Adipocyte (in vitro differentiated cells): Measurements from ENCODE around the gene FUCA2.
"Not testable (repeated sequence)": the region's sequence is repeated elsewhere in the genome, so short reads cannot be mapped to it uniquely, and the experiment has no call there.

ENCODE experiments used
- DNase-seq: peaks from one replicate; pipeline ENCODE4 v3.0.0-alpha.2; 2015; ENCODE audit warnings: low read depth
- H3K27me3 ChIP-seq: replicated peaks from 2 replicates; pipeline ENCODE4 v1.7.0; 2013; ENCODE audit warnings: mild to moderate bottlenecking, low read length, moderate library complexity; ENCODE audit not compliant: control insufficient read depth, insufficient read depth
- H3K36me3 ChIP-seq: 2 replicates; pipeline ENCODE4 v1.7.0; 2013; ENCODE audit warnings: low read length, mild to moderate bottlenecking, moderate library complexity; ENCODE audit not compliant: control insufficient read depth, insufficient read depth, severe bottlenecking
- H3K4me1 ChIP-seq: 2 replicates; pipeline ENCODE4 v1.7.0; 2013; ENCODE audit warnings: mild to moderate bottlenecking, low read length, moderate library complexity; ENCODE audit not compliant: control insufficient read depth, insufficient read depth
- H3K4me3 ChIP-seq: 2 replicates; pipeline ENCODE4 v1.7.0; 2013; ENCODE audit warnings: mild to moderate bottlenecking, low read length, moderate library complexity
- H3K9ac ChIP-seq: 2 replicates; pipeline ENCODE4 v1.7.0; 2013; ENCODE audit warnings: mild to moderate bottlenecking, low read length, moderate library complexity
- H3K9me3 ChIP-seq: 2 replicates; pipeline ENCODE4 v1.7.0; 2013; ENCODE audit warnings: mild to moderate bottlenecking, low read length, moderate library complexity; ENCODE audit not compliant: control insufficient read depth

Gene FUCA2

GRCh38 chr6:143496974-143497373 is 14.5 kb downstream of the FUCA2 start:
- DNase-seq, result no peak
- H3K36me3 ChIP-seq, result peaks cover 75% of the 10 kb centered on the region
- no peaks in the 10 kb centered on the region for H3K9me3 ChIP-seq
- H3K9ac ChIP-seq, result no peak overlapping the region
- H3K27me3 ChIP-seq, result no peaks in the 10 kb centered on the region
- no peak overlapping the region for H3K4me3 ChIP-seq
- no peaks in the 10 kb centered on the region for H3K4me1 ChIP-seq

- no peak for DNase-seq
- H3K4me3 ChIP-seq, result no peak overlapping the region
- no peaks in the 10 kb centered on the region for H3K27me3 ChIP-seq
- peaks cover 28% of the 10 kb centered on the region for H3K36me3 ChIP-seq
- H3K4me1 ChIP-seq, result peaks cover 2% of the 10 kb centered on the region
- no peak overlapping the region for H3K9ac ChIP-seq
- no peaks in the 10 kb centered on the region for H3K9me3 ChIP-seq
Observed at GRCh38 chr6:143490775-143491174, 20.7 kb downstream of the FUCA2 start.

DNA sequence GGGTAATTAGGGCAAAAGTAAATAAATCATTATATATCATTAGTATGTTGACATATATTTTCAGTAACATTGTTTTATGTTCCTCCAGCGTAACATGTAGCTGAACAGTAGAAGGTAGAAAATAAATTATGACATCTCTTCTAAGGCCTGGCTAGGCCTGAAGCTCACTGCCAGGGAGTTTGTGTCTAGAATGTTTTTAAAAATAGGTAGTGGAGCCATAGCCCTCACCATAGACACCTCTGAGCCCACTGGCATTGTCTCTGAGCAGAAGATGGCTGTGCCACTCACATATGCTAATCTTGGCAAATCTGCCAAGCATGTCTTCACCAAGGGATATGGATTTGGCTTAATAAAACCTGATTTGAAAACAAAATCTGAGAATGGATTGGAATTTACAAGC is 21.3 kb downstream of the FUCA2 start:
- Histone ChIP-seq H3K9ac (no peak overlapping the region), H3K9me3 (no peaks in the 10 kb centered on the region), H3K4me3 (no peak overlapping the region), H3K36me3 (peaks cover 23% of the 10 kb centered on the region), H3K4me1 (peaks cover 7% of the 10 kb centered on the region), H3K27me3 (no peaks in the 10 kb centered on the region)
- DNase-seq, result no peak

DNA sequence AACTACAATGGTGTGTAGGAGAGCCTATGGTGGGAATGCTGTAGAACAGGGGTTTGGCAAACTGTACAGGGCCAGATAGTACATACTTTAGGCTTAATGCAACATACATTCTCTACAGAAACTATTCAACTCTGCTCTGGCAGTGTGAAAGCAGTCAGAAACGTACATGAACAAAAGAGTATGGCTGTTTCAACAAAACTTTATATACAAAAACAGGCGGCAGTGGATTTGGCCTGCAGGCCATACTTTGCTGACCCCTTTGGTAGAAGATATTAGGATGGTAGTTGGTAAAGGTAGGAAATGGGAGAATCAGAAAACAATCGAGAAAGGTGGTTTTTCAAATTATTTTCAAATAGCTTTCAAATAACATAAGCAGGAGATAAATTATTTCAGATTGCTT is 24.8 kb downstream of the FUCA2 start:
- DNase-seq, result no peak
- peaks cover 19% of the 10 kb centered on the region for H3K4me1 ChIP-seq

DNA sequence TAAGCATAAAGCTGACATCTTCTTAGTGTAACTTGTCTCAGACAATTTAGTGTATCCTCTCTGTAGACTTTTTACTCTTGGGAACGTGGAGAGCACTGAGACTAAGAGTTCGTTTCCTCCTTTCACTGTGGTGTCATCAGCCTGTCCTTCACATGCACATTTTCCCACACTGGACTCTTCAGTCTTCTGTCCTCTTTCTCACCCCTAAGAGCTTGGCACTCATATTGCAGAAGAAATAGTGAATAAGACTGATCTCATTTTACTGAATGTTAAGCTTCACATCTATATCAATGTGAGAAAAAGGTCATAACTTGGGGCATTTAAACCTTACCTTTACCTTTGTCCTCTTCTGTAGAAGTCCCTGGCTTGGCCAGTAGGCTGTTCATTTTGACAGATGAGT is 25.6 kb downstream of the FUCA2 start:
- no peak for DNase-seq
- no peaks in the 10 kb centered on the region for H3K27me3 ChIP-seq
- H3K9ac ChIP-seq, result no peak overlapping the region
- no peaks in the 10 kb centered on the region for H3K9me3 ChIP-seq
- peaks cover 7% of the 10 kb centered on the region for H3K36me3 ChIP-seq
- H3K4me3 ChIP-seq, result no peak overlapping the region
- peaks cover 19% of the 10 kb centered on the region for H3K4me1 ChIP-seq

More for the DNA sequence above, 24.8 kb downstream of the FUCA2 start:
- no peaks in the 10 kb centered on the region for H3K27me3 ChIP-seq
- peaks cover 9% of the 10 kb centered on the region for H3K36me3 ChIP-seq
- H3K9me3 ChIP-seq, result no peaks in the 10 kb centered on the region
- no peak overlapping the region for H3K4me3 ChIP-seq
- no peak overlapping the region for H3K9ac ChIP-seq

DNA sequence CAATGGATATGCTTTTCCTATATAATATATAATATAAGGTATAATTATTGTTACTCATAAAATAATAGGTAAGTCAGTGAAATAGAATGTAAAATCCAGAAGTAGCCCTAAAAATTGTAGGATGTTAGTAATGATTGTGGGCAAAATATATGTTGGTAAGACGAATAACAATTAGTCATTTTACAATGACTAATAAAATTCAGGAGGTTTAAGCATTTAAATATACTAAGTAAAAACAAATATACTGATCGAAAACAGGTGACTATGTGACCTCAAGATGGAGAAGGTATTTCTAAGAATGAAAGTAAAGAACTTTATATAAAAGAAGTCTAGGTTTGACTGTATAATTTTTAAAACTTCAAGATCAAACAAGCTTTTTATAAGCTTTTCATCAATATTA is 28.9 kb downstream of the FUCA2 start:
- no peak overlapping the region for H3K4me3 ChIP-seq
- H3K36me3 ChIP-seq, result peaks cover 23% of the 10 kb centered on the region
- H3K9ac ChIP-seq, result no peak overlapping the region
- no peaks in the 10 kb centered on the region for H3K9me3 ChIP-seq
- DNase-seq, result no peak
- peaks cover 19% of the 10 kb centered on the region for H3K4me1 ChIP-seq
- H3K27me3 ChIP-seq, result no peaks in the 10 kb centered on the region

GRCh38 chr6:143478479-143479062 is 32.9 kb downstream of the FUCA2 start:
- no peak overlapping the region for H3K9ac ChIP-seq
- H3K4me1 ChIP-seq, result peaks cover 2% of the 10 kb centered on the region
- H3K36me3 ChIP-seq, result peaks cover 52% of the 10 kb centered on the region
- DNase-seq, result no peak
- H3K27me3 ChIP-seq, result no peaks in the 10 kb centered on the region
- H3K4me3 ChIP-seq, result no peak overlapping the region
- no peaks in the 10 kb centered on the region for H3K9me3 ChIP-seq

DNA sequence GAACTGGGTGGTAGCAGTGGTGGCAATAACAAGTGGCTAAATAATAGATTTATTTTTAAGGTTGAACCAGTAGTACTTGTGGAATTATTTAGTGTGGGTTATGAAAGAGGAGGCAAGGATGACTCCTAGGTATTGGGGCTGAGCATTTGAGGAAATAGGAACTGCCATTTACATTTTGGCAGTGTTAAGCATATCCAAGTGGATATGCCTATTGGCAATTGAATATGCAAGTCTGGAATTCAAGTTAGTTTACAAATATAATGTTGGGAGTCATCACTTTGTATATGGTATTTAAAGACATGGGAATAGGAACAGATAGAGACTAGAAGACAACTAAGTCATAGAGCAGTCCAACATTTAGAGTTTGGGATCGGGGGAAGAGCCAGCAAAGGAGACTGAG is 35.0 kb downstream of the FUCA2 start:
- Histone ChIP-seq H3K4me3 (no peak overlapping the region), H3K9me3 (no peaks in the 10 kb centered on the region), H3K36me3 (peaks cover 72% of the 10 kb centered on the region), H3K9ac (no peak overlapping the region), H3K27me3 (no peaks in the 10 kb centered on the region), H3K4me1 (no peaks in the 10 kb centered on the region)
- DNase-seq, result no peak

GRCh38 chr6:143471822-143472221 is 39.7 kb downstream of the FUCA2 start:
- no peak overlapping the region for H3K4me3 ChIP-seq
- no peaks in the 10 kb centered on the region for H3K27me3 ChIP-seq
- H3K9ac ChIP-seq, result no peak overlapping the region
- peak; percentile 17 for DNase-seq
- H3K36me3 ChIP-seq, result peaks cover 52% of the 10 kb centered on the region
- no peaks in the 10 kb centered on the region for H3K4me1 ChIP-seq
- no peaks in the 10 kb centered on the region for H3K9me3 ChIP-seq

DNA sequence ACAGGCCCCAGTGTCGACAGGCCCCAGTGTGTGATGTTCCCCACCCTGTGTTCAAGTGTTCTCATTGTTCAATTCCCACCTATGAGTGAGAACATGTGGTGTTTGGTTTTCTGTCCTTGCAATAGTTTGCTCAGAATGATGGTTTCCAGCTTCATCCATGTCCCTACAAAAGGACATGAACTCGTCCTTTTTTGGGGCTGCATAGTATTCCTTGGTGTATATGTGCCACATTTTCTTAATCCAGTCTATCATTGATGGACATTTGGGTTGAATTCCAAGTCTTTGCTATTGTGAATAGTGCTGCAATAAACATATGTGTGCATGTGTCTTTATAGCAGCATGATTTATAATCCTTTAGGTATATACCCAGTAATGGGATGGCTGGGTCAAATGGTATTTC is 42.7 kb downstream of the FUCA2 start:
- H3K4me3 ChIP-seq, H3K27me3 ChIP-seq, H3K4me1 ChIP-seq, DNase-seq, H3K9me3 ChIP-seq, H3K9ac ChIP-seq: not testable (repeated sequence)
- peaks cover 43% of the 10 kb centered on the region for H3K36me3 ChIP-seq

- no peaks in the 10 kb centered on the region for H3K27me3 ChIP-seq
- H3K4me3 ChIP-seq, result no peak overlapping the region
- no peaks in the 10 kb centered on the region for H3K9me3 ChIP-seq
- no peak overlapping the region for H3K9ac ChIP-seq
- H3K36me3 ChIP-seq, result peaks cover 42% of the 10 kb centered on the region
- no peak for DNase-seq
- H3K4me1 ChIP-seq, result no peaks in the 10 kb centered on the region
Observed at GRCh38 chr6:143468026-143468425, 43.5 kb downstream of the FUCA2 start.

GRCh38 chr6:143465546-143465945 is 46.0 kb downstream of the FUCA2 start:
- no peak overlapping the region for H3K9ac ChIP-seq
- DNase-seq, result no peak
- no peaks in the 10 kb centered on the region for H3K27me3 ChIP-seq
- H3K4me1 ChIP-seq, result no peaks in the 10 kb centered on the region
- no peaks in the 10 kb centered on the region for H3K9me3 ChIP-seq
- peaks cover 48% of the 10 kb centered on the region for H3K36me3 ChIP-seq
- H3K4me3 ChIP-seq, result no peak overlapping the region
